Activated naive CD4-positive, alpha-beta T cell treated with anti-CD3 and anti-CD28 coated beads, Interleukin-2, amount 10 ng/mL, durations not matched to agents 7 days and 5 days (primary cell): ENCODE results near the gene ARSA.
"Not testable (repeated sequence)": the region's sequence is repeated elsewhere in the genome, so short reads cannot be mapped to it uniquely, and the experiment has no call there.

Source experiments
- CTCF ChIA-PET: fragments of 350-600 bp; sonication (Branson Sonifier 250); formaldehyde crosslinking; loops from one replicate; lab custom pipeline; 2021; ENCODE audit warnings: antibody characterized with exemption; lab: Charles Lee
- DNase-seq: peaks from one replicate; pipeline ENCODE4 v3.0.0-alpha.2; 2020
- H3K27ac Mint-ChIP-seq: one replicate; pipeline ENCODE4 v1.8.0; 2021; ENCODE audit warnings: mild to moderate bottlenecking, moderate library complexity, mixed read lengths
- H3K27me3 Mint-ChIP-seq: one replicate; pipeline ENCODE4 v1.8.0; 2021; ENCODE audit warnings: mild to moderate bottlenecking, mixed read lengths
- H3K36me3 Mint-ChIP-seq: one replicate; pipeline ENCODE4 v1.8.0; 2021; ENCODE audit warnings: mixed read lengths
- H3K4me1 Mint-ChIP-seq: one replicate; pipeline ENCODE4 v1.8.0; 2021; ENCODE audit warnings: mixed read lengths
- H3K4me3 Mint-ChIP-seq: one replicate; pipeline ENCODE4 v1.8.0; 2021; ENCODE audit warnings: mild to moderate bottlenecking, moderate library complexity, mixed read lengths
- H3K9me3 Mint-ChIP-seq: one replicate; pipeline ENCODE4 v1.8.0; 2021; ENCODE audit warnings: mixed read lengths

The ARSA gene

DNA sequence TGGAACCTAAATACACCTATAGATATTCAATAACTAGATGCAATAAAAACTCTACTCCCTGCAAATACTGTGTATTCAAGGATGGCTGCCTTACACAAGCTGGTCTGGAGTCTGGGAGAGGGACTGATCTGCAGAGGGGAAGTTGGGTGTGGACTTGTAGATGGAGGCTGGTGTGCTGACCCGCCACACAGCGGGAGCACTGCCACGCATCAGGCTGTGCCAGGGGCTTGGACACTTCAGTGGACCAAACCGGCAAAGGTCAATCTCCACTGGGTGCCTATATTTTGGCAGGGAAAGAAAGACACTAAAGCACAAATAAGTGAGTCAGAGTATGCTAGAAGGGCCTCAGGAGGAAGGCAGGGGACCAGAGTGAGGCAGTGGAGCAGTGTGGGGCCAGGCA is 42.6 kb upstream of the ARSA start:
- H3K27ac Mint-ChIP-seq, result no peak overlapping the region
- H3K9me3 Mint-ChIP-seq, result no peaks in the 10 kb centered on the region
- no peak overlapping the region for H3K4me3 Mint-ChIP-seq
- DNase-seq, result no peak
- CTCF ChIA-PET, result no interaction called here
- peaks cover 60% of the 10 kb centered on the region for H3K27me3 Mint-ChIP-seq
- no peaks in the 10 kb centered on the region for H3K36me3 Mint-ChIP-seq
- H3K4me1 Mint-ChIP-seq, result peaks cover 8% of the 10 kb centered on the region

DNA sequence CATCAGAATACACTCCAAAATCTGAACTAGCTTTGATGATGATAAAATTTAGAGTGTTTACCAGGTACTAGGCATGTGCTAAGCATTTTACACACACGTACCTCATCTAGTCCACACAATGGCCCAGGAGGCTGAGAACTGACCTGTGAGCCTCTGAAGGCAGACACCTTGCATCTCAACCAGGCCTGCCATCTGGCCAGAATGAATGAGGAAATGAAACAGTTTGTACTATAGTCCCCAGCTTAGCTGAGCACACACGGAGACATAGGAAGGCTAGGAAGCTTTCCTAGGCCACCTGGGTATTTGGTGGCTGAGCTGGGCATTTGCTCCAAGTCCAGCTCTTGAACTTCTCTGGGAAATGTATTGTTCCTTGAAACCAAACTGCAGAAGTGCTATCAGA is 37.8 kb upstream of the ARSA start:
- no peak for DNase-seq
- Mint-ChIP-seq H3K4me3 (no peak overlapping the region), H3K27ac (no peak overlapping the region), H3K4me1 (no peaks in the 10 kb centered on the region), H3K9me3 (no peaks in the 10 kb centered on the region), H3K27me3 (peaks cover 28% of the 10 kb centered on the region), H3K36me3 (no peaks in the 10 kb centered on the region)
- CTCF ChIA-PET, result no interaction called here

DNA sequence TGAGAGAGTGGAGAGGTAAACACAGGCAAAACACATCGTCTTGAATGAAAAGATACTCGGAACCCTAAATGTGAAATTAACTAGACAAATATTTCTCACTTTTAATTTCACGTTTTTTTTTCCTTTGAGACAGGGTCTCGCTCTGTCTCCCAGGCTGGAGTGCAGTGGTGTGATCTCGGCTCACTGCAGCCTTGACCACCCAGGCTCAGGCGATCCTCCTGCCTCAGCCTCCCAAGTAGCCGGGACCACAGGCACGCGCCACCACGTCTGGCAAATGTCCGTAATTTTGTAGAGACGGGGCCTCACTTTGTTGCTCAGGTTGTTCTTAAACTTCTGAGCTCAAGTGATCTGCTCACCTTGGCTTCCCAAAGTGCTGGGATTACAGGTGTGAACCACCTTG is 37.3 kb upstream of the ARSA start:
- H3K9me3 Mint-ChIP-seq, result no peaks in the 10 kb centered on the region

DNA sequence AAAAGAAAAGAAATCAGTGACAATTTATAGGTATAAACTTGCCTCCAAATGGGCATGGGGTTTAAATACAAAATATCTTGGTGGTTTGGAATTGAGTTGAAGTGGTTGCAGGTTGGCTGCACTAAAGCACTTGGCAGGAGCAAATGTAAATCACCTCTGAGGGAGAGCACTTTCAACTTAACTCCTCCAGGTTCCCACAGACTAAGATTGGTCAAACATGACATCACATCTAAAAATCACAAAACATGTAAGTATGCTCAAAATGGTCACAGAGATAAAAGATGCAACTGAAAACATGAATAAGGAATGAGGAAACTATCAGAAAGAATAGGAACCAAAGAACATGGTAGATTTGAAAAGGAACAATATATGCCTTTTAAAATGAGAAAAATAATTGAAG is 32.4 kb upstream of the ARSA start:
- no peak for DNase-seq
- CTCF ChIA-PET, result no interaction called here
- Mint-ChIP-seq H3K9me3 (no peaks in the 10 kb centered on the region), H3K4me1 (no peaks in the 10 kb centered on the region), H3K4me3 (no peak overlapping the region), H3K27me3 (peaks cover 34% of the 10 kb centered on the region), H3K27ac (no peak overlapping the region), H3K36me3 (no peaks in the 10 kb centered on the region)

More for the DNA sequence above, 37.3 kb upstream of the ARSA start:
- H3K4me1 Mint-ChIP-seq, result no peaks in the 10 kb centered on the region
- H3K27me3 Mint-ChIP-seq, result peaks cover 23% of the 10 kb centered on the region
- CTCF ChIA-PET, result no interaction called here
- no peaks in the 10 kb centered on the region for H3K36me3 Mint-ChIP-seq
- DNase-seq, result no peak
- H3K4me3 Mint-ChIP-seq, result no peak overlapping the region
- H3K27ac Mint-ChIP-seq, result no peak overlapping the region

DNA sequence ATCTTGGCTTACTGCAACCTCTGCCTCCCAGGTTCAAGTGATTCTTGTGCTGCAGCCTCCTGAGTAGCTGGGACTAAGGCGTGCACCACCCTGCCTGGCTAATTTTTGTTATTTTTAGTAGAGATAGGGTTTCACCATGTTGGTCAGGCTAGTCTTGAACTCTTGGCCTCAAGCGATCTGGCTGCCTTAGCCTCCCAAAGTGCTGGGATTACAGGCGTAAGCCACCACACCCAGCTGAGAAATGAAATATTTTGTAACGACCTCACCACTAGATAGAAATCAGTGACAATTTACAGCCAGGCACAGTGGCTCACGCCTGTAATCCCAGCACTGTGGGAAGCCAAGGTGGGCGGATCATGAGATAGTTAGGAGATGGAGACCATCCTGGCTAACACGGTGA is 31.8 kb upstream of the ARSA start:
- H3K27me3 Mint-ChIP-seq, result peaks cover 40% of the 10 kb centered on the region
- H3K4me3 Mint-ChIP-seq, H3K36me3 Mint-ChIP-seq, H3K4me1 Mint-ChIP-seq, H3K9me3 Mint-ChIP-seq, CTCF ChIA-PET, DNase-seq, H3K27ac Mint-ChIP-seq: not testable (repeated sequence)

DNA sequence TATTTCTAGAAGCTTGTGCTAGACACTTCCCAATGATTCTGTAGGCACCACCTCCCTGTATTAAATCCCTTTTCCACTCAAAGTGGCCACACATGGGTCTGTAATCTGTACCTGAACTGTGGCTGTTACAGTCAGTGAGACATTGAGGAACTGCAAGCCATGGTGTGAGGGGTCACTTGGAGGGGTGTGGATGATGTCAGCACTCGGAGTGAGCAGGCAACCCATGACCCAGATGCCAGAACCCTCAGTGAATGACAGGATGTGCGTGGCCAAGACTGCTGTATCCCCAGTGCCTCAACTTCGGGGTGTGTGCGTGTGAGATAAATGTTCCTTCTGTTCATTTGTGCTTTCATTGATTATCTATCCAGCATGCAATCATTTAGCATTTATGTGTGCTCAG is 30.0 kb upstream of the ARSA start:
- no peak overlapping the region for H3K27ac Mint-ChIP-seq
- H3K4me3 Mint-ChIP-seq, result no peak overlapping the region
- no peaks in the 10 kb centered on the region for H3K4me1 Mint-ChIP-seq
- no peaks in the 10 kb centered on the region for H3K36me3 Mint-ChIP-seq
- no peaks in the 10 kb centered on the region for H3K9me3 Mint-ChIP-seq
- DNase-seq, result no peak
- CTCF ChIA-PET, result no interaction called here
- peaks cover 40% of the 10 kb centered on the region for H3K27me3 Mint-ChIP-seq

DNA sequence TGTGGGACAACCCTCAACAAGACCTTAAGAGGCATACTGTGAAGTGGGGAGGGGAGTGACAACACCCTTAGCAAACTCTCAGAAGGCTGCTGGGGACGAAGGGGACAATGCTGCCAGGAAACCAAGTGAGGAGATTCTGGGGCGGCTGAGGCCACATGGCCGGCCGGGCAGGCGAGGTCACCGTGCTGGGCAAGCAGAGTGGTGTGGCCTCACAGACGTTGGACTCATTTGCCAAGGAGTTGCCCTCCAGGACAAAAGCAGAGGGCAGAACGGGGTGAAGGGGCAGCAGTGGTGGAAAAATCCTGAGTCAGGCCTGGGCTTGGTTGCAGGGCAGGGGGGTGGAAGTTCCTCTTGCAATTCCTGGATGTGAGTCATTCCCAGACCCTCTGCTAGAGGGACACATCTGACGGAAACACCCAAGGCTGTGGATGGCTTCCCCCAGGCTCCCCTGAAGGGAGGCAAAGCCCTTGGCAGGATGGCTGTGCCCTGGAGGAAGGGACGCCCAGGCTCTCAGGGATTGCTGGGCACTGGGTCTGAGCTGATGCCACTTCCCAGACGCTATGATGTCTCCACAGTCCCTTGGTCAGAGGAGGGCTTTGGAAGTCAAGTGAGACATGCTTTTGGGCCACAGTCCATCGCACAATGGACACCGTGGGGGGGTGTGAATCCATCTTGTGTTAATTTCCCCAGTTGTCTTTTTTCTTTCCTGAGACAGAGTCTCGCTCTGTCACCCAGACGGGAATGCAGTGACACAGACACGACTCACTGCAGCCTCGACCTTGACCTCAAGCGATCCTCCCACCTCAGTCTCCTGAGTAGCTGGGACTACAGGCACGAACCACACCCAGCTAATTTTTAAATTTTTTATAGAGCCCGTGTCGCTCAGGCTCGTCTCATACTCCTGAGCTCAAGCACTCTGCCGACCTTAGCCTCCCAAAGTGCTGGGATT is 28.4 kb upstream of the ARSA start:
- no peak overlapping the region for H3K4me3 Mint-ChIP-seq
- H3K27me3 Mint-ChIP-seq, result peaks cover 35% of the 10 kb centered on the region
- H3K27ac Mint-ChIP-seq, result no peak overlapping the region
- DNase-seq, result no peak
- H3K4me1 Mint-ChIP-seq, result no peaks in the 10 kb centered on the region
- H3K36me3 Mint-ChIP-seq, result no peaks in the 10 kb centered on the region
- no peaks in the 10 kb centered on the region for H3K9me3 Mint-ChIP-seq
- CTCF ChIA-PET, result no interaction called here

DNA sequence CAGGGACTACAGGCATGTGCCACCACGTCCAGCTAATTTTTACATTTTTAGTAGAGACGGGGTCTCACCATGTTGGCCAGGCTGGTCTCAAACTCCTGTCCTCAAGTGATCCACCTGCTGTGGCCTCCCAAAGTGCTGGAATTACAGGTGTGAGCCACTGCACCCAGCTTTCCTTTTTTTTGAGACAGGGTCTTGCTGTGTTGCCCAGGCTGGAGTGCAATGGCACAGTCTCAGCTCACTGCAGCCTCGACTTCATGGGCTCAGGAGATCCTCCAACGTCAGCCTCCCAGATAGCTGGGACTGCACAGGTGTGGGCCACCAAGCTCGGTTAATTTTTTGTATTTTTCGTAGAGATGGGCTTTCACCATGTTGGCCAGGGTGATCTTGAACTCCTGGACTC is 26.7 kb upstream of the ARSA start:
- H3K4me3 Mint-ChIP-seq, CTCF ChIA-PET, H3K36me3 Mint-ChIP-seq, DNase-seq, H3K9me3 Mint-ChIP-seq, H3K27ac Mint-ChIP-seq, H3K4me1 Mint-ChIP-seq: not testable (repeated sequence)
- peaks cover 30% of the 10 kb centered on the region for H3K27me3 Mint-ChIP-seq

DNA sequence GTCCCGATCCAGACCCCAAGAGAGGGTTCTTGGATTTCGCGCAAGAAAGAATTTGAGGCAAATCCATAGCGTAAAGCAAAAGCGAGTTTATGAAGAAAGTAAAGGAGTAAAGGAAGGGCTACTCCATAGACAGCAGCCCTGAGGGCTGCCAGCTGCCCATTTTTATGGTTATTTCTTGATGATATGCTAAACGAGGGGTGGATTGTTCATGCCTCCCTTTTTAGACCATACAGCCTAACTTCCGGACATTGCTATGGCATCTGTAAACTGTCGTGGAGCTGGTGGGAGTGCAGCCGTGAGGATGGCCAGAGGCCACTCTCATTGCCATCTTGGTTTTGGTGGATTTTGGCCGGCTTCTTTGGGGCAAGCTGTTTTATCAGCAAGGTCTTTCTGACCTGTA is 25.3 kb upstream of the ARSA start:
- no peak for DNase-seq
- peaks cover 1% of the 10 kb centered on the region for H3K36me3 Mint-ChIP-seq
- no peaks in the 10 kb centered on the region for H3K4me1 Mint-ChIP-seq
- H3K27me3 Mint-ChIP-seq, result peaks cover 26% of the 10 kb centered on the region
- CTCF ChIA-PET, result no interaction called here
- H3K9me3 Mint-ChIP-seq, result peaks cover 11% of the 10 kb centered on the region
- no peak overlapping the region for H3K27ac Mint-ChIP-seq
- no peak overlapping the region for H3K4me3 Mint-ChIP-seq

DNA sequence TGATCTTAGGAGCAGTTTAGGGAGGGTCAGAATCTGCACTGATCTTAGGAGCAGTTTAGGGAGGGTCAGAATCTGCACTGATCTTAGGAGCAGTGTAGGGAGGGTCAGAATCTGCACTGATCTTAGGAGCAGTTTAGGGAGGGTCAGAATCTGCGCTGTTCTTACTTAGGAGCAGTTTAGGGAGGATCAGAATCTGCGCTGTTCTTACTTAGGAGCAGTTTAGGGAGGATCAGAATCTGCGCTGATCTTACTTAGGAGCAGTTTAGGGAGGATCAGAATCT is 15.8 kb upstream of the ARSA start:
- H3K9me3 Mint-ChIP-seq, H3K27me3 Mint-ChIP-seq, DNase-seq, H3K4me3 Mint-ChIP-seq, H3K4me1 Mint-ChIP-seq, CTCF ChIA-PET, H3K27ac Mint-ChIP-seq, H3K36me3 Mint-ChIP-seq: not testable (repeated sequence)

DNA sequence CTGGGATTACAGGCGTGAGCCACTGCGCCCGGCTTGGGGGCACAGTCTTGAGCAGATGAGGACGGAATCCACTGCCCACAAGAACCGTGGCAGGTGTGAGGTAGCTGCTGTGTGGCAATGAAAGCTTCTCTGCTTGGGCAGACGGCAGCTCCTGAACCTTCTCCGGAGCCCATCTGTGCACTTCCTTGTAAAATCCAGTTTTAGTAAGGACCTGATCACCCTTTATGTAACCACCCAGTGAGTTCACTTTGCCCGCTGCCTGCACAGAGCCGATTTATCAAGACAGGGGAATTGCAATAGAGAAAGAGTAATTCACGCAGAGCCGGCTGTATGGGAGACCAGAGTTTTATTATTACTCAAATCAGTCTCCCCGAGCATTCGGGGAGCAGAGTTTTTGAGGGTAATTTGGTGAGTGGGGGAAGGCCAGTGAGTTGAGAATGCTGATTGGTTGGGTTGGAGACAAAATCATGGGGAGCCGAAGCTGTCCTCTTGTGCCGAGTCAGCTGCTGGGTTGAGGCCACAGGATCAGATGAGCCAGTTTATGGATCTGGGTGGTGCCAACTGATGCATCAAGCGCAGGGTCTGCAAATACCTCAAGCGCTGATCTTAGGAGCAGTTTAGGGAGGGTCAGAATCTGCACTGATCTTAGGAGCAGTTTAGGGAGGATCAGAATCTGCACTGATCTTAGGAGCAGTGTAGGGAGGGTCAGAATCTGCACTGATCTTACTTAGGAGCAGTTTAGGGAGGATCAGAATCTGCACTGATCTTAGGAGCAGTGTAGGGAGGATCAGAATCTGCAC is 15.3 kb upstream of the ARSA start:
- H3K27ac Mint-ChIP-seq, H3K4me1 Mint-ChIP-seq, H3K27me3 Mint-ChIP-seq, H3K9me3 Mint-ChIP-seq, H3K36me3 Mint-ChIP-seq, DNase-seq, H3K4me3 Mint-ChIP-seq, CTCF ChIA-PET: not testable (repeated sequence)

DNA sequence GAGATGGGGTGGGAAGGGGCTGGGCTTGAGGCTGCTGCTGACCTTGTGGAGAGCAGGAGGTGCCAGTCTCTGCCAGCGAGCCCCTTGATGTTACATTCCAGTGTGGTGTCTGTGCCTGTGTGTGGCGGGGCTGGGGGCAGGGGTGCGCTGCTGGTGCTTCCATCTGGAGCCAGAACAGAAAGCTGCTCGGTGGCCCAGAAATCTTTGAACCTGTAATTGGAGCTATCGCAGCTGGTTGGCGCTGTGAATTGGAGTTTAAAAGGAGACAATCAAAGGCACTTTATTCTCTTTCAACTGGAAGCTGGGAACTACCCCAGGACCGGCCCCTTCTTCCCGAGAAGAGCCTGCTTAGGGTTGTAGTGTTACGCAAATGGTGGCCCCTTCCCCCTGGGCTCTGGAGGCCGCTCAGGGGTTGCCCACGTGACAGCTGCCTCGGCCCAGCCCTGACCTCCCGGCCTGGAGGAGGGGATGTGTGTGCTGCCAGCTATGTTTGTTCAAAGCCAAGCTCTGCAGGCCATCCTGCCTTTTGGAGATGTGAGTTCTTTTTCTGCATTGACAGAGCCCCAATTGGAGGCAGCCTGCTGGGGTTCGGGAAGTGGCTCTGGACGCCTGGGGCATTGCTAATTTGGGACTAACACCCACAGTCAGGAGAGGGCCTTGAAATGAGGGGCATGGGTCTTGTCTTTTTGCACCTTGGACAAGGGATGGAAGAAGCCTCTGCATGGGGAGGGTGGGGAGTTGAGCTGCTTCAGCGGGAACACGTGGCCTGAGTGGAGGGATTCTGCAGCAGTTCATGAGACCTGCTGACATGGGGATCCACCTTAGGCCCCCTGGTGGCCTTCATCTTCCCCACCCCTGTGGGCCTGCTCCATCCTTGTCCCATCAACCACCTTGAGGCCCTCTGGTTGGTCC is 14.0 kb upstream of the ARSA start:
- no peaks in the 10 kb centered on the region for H3K36me3 Mint-ChIP-seq
- H3K4me3 Mint-ChIP-seq, result no peak overlapping the region
- no peaks in the 10 kb centered on the region for H3K4me1 Mint-ChIP-seq
- CTCF ChIA-PET, result interaction anchor here (0.6 to 1.0 kb wide), 2 partner anchors 11 to 14 kb away, joined by 3 to 5 read pairs; partner anchors contain the start of gene ARSA
- H3K27ac Mint-ChIP-seq, result no peak overlapping the region
- peaks cover 4% of the 10 kb centered on the region for H3K9me3 Mint-ChIP-seq
- no peak for DNase-seq
- H3K27me3 Mint-ChIP-seq, result peaks cover 7% of the 10 kb centered on the region

DNA sequence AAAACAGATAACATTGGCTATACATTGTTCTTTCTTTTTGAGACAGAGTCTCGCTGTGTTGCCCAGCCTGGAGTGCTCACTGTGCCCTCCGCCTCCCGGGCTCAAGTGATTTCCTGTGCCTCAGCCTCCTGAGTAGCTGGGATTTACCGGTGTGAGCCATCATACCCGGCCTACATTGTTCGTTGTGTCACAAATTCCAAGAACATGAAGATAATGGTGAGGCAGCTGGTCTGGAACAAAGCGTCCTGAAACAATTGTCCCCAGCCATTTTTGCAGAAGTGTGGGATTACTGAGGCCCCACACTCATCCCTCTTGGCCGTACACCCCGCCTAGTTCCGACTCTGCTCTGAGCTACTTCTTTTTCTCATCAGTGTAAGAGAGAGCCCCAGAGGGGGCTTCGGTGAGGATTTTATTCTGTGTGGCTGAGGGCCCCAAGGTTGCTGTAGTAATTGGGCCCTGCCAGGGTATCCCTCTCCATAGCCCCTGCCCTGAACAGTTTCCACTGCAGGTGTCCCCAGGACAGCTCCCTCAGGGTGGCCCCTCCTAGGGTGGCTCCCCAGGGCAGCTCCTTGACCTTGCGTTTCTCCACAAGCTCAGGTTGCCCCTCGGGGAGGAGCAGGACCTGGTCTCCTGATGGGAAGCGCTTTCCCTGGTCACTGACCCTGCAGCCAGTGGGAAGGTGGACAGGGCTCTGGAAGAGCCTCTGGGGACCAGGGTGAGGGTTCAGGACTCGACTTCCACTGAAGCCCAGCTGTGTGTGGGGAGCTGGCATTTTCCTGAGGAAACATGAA is 13.1 kb upstream of the ARSA start:
- peaks cover 8% of the 10 kb centered on the region for H3K27me3 Mint-ChIP-seq
- no peaks in the 10 kb centered on the region for H3K9me3 Mint-ChIP-seq
- no peak for DNase-seq
- no peak overlapping the region for H3K27ac Mint-ChIP-seq
- H3K4me1 Mint-ChIP-seq, result no peaks in the 10 kb centered on the region
- no peaks in the 10 kb centered on the region for H3K36me3 Mint-ChIP-seq
- CTCF ChIA-PET, result interaction anchor here (0.6 to 1.0 kb wide), 2 partner anchors 10 to 13 kb away, joined by 3 to 5 read pairs; partner anchors contain the start of gene ARSA
- no peak overlapping the region for H3K4me3 Mint-ChIP-seq
